ENCODE measurements around the gene MTHFSD.

Gene MTHFSD

GRCh38 chr16:86533767-86534351 lies 21.2 kb downstream of the MTHFSD start:
- H3K27ac ChIP-seq: no peak overlapping the region
- TF ChIP-seq CTCF (conservative IDR thresholded peaks at IDR 0.05): no peak

- no peak overlapping the region for H3K27ac ChIP-seq
- no peak for TF ChIP-seq CTCF (conservative IDR thresholded peaks at IDR 0.05)
Measured at GRCh38 chr16:86533076-86533475, 22.0 kb downstream of the MTHFSD start.

GRCh38 chr16:86532526-86532815 lies 22.6 kb downstream of the MTHFSD start:
- TF ChIP-seq CTCF (conservative IDR thresholded peaks at IDR 0.05): no peak
- H3K27ac ChIP-seq: no peak overlapping the region

DNA sequence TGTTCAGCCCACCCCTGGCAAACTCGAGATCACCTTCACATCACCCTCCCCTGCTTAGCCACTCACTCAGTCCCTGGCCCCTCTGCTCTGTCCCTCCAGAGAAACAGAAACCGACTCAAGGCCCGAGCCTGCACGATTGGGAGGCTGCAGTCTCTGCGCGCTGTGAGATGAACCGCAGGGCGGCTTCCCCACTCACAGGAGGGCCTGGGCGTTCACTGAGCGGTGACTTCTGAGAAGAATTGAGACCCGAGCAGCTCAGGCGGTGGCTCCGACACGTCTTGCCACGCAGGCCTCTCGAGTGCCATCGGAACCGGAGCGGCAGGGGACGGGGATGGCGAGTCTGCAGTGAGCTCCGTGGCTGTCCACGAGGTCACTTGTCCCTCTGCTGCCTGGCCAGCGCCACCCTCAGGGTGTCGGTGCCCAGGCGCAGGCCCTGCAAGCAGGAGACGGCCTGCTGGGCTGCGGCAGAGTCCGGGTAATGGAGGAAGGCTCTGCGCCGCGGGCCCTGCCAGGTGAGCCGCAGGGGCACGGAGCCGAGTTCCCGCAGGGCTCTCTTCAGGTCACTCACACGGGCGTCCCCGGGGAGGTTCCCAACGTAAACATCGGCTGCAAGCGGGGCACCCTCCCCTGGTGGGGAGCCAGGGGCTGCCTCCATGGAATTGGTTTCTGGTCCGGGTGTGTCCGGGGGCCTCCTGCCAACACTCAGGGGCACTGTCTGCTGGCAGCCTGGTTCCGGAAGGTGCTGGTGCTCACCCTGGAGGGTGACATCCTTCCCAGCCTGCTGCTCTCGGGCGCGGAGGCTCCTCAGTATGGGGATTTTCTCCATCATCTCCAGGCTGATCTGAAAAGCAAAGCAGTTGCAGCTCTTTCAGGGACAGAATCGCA lies 23.2 kb downstream of the MTHFSD start:
- H3K27ac ChIP-seq: no peak overlapping the region
- no peak for TF ChIP-seq CTCF (conservative IDR thresholded peaks at IDR 0.05)

- no peak overlapping the region for H3K27ac ChIP-seq
- TF ChIP-seq CTCF (conservative IDR thresholded peaks at IDR 0.05): no peak
Measured at GRCh38 chr16:86531191-86531545, 23.9 kb downstream of the MTHFSD start.

DNA sequence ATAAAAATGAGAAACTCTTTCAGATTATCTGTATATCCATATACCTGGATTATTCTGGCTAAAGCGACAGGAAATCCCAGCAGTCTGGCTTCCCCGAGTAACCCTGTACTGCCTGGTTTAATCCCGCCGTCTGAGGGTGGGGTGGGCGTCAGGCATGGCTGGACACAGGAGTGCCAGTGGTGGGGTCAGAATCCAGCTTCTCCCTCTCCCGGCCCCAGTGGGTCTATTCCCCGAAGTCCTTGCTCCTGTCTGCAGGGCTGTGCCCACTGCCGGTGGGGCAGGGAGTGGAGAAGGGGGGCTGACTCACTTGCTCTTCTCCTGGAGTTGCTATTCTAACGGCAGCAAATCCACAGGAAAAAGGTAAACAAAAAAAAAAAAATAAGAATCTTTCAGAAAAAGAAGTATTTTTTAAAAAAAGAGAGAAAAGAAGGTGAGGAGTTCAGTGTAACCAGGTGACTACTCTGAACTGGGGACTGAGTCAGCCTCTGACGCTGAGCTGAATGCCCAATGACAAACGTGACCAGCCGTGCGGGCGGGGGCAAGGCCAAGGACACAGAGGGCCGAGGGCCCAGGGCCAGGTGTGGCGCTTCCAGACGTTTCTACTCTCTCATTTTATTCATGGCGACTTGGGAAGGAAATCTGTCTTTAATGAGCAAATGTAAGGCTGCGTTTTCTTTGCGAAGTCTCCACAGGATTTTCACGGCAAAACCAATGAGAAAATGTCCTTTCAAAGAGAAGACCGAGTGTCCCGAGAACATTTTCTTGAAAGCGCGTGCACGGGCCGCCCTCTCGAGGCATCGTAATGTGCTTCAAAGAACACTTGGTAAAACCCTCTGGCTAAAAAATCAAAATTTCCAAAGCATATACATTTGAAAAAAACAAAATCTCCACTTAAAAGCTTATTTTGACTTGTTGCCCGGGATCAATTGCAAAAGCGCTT lies 24.5 kb downstream of the MTHFSD start:
- H3K27ac ChIP-seq: no peak overlapping the region
- no peak for TF ChIP-seq CTCF (conservative IDR thresholded peaks at IDR 0.05)

- H3K27ac ChIP-seq: no peak overlapping the region
- no peak for TF ChIP-seq CTCF (conservative IDR thresholded peaks at IDR 0.05)
Measured at GRCh38 chr16:86529160-86529559, 25.9 kb downstream of the MTHFSD start.

Data from VCaP (cell line).